HepG2 (cell line): Measurements from ENCODE around the gene FUOM. TPM values are rescaled to one million over a fixed set of nuclear protein-coding genes. Genes with fewer than 3 reads are reported as not detected.
A peak's percentile ranks its signal among the peaks of the same experiment; 100 is the strongest.

Source experiments
- ASH2L ChIP-seq: fragments of 300-600, 200-600 bp; sonication (generic); IDR thresholded peaks from 2 replicates; pipeline ENCODE4 v1.7.0; 2017; ENCODE audit warnings: low read depth, mild to moderate bottlenecking, moderate library complexity, mixed read lengths, low read length; ENCODE audit not compliant: insufficient read length
- CBX5 ChIP-seq: sonication (generic); formaldehyde crosslinking; IDR thresholded peaks from 2 replicates; pipeline ENCODE4 v1.4.0; 2020; ENCODE audit warnings: missing genetic modification reagents, borderline replicate concordance
- DPF2 ChIP-seq: sonication (generic); formaldehyde crosslinking; IDR thresholded peaks from 2 replicates; pipeline ENCODE4 v1.4.0; 2020; ENCODE audit warnings: mild to moderate bottlenecking, low read depth, missing genetic modification reagents, borderline replicate concordance
- DR1 ChIP-seq: sonication (generic); formaldehyde crosslinking; IDR thresholded peaks from 2 replicates; pipeline ENCODE4 v1.8.0; 2021; ENCODE audit warnings: mild to moderate bottlenecking, missing genetic modification reagents, inconsistent platforms
- ETV6 ChIP-seq: sonication (generic); formaldehyde crosslinking; conservative IDR thresholded peaks from 2 replicates; pipeline ENCODE4 v1.4.0; 2020; ENCODE audit warnings: missing genetic modification reagents
- HDAC1 ChIP-seq: sonication (generic); formaldehyde crosslinking; IDR thresholded peaks from 2 replicates; pipeline ENCODE4 v1.5.1; 2020; ENCODE audit warnings: mild to moderate bottlenecking, missing genetic modification reagents
- HMG20B ChIP-seq: conservative IDR thresholded peaks from 2 replicates; pipeline ENCODE4 v1.6.1; 2016; ENCODE audit warnings: missing genetic modification reagents, missing compliant biosample characterization
- HNF4G ChIP-seq, 2 experiments: sonication (generic) in 1 of 2; formaldehyde crosslinking in 1 of 2; IDR thresholded peaks; 2 replicates each; pipeline versions ENCODE4 v1.4.0 to v1.6.1; 2011 to 2020; ENCODE audit warnings: borderline replicate concordance in 2 of 2, low read depth in 2 of 2, mild to moderate bottlenecking in 2 of 2, low read length in 1 of 2, missing genetic modification reagents in 1 of 2, moderate library complexity in 1 of 2
- KLF9 ChIP-seq: IDR thresholded peaks from 2 replicates; pipeline ENCODE4 v1.6.1; 2016; ENCODE audit warnings: low read depth
- MXI1 ChIP-seq: IDR thresholded peaks from 3 replicates; pipeline ENCODE4 v1.6.1; 2012; ENCODE audit warnings: low read depth, low read length, inconsistent platforms, borderline replicate concordance
- SIX4 ChIP-seq: sonication (generic); formaldehyde crosslinking; IDR thresholded peaks from 2 replicates; pipeline ENCODE4 v1.4.0; 2020; ENCODE audit warnings: missing genetic modification reagents
- TBX3 ChIP-seq: fragments of 450-650 bp; IDR thresholded peaks from 2 replicates; pipeline ENCODE4 v1.6.1; 2017; ENCODE audit warnings: antibody characterized with exemption, mild to moderate bottlenecking, inconsistent platforms, borderline replicate concordance
- ZNF260 ChIP-seq: sonication (generic); formaldehyde crosslinking; IDR thresholded peaks from 2 replicates; pipeline ENCODE4 v1.4.0; 2020; ENCODE audit warnings: missing genetic modification reagents, low read depth, mild to moderate bottlenecking, borderline replicate concordance
- ZNF530 ChIP-seq: sonication (generic); formaldehyde crosslinking; IDR thresholded peaks from 2 replicates; pipeline ENCODE4 v1.5.0; 2020; ENCODE audit warnings: low read depth, mild to moderate bottlenecking, missing genetic modification reagents
- ZNF567 ChIP-seq: sonication (generic); formaldehyde crosslinking; IDR thresholded peaks from 2 replicates; pipeline ENCODE4 v1.8.1; 2023; ENCODE audit warnings: mild to moderate bottlenecking, missing genetic modification reagents, borderline replicate concordance
- polyA plus RNA-seq, 8 experiments: library from polyadenylated mRNA; depleted of rRNA in 3 of 8; stranded (reverse) in 7 of 8; unstranded in 1 of 8; fragments of >200 nt; fragmentation: Illumina TruSeq in 4 of 8; extraction: Trizol in 4 of 8; gene quantifications; 2 replicates each; pipeline versions ENCODE4 v1.2.1 to v1.2.3, GENCODE V29; 2011 to 2016; ENCODE audit warnings: low read depth in 4 of 8, missing spikeins in 1 of 8, mixed read lengths in 1 of 8; ENCODE audit not compliant: insufficient read depth in 1 of 8
- total RNA-seq, 5 experiments: library from RNA; depleted of rRNA; stranded (reverse); fragments of >200 nt; fragmentation: Illumina TruSeq; extraction: Trizol; gene quantifications; 2 replicates each; pipeline ENCODE4 v1.2.3, GENCODE V29; 2016; ENCODE audit warnings: low read depth in 1 of 5
- TF ChIP-seq, protein P1 (sequence below): sonication (generic); formaldehyde crosslinking; IDR thresholded peaks from 2 replicates; pipeline ENCODE4 v1.8.1; 2023; ENCODE audit warnings: mild to moderate bottlenecking, moderate library complexity, missing genetic modification reagents
- TF ChIP-seq, protein P2 (sequence below): sonication (generic); formaldehyde crosslinking; IDR thresholded peaks from 2 replicates; pipeline ENCODE4 v1.4.0; 2020; ENCODE audit warnings: missing genetic modification reagents
- TF ChIP-seq, protein P3 (sequence below): sonication (generic); formaldehyde crosslinking; IDR thresholded peaks from 2 replicates; pipeline ENCODE4 v1.4.0; 2020; ENCODE audit warnings: missing genetic modification reagents
- TF ChIP-seq, protein P4 (sequence below): sonication (generic); formaldehyde crosslinking; IDR thresholded peaks from 2 replicates; pipeline ENCODE4 v1.4.0; 2020; ENCODE audit warnings: missing genetic modification reagents
- TF ChIP-seq, protein P5 (sequence below): IDR thresholded peaks from 2 replicates; pipeline ENCODE4 v1.6.1; 2012; ENCODE audit warnings: low read length, improper control_type of control experiment

The FUOM gene
- total and polyA plus RNA-seq, 2 of the 13 experiments (the other 11 are each of a cell fraction or from before 2014, with no cell fraction given): 27.5 to 60.4 TPM

DNA sequence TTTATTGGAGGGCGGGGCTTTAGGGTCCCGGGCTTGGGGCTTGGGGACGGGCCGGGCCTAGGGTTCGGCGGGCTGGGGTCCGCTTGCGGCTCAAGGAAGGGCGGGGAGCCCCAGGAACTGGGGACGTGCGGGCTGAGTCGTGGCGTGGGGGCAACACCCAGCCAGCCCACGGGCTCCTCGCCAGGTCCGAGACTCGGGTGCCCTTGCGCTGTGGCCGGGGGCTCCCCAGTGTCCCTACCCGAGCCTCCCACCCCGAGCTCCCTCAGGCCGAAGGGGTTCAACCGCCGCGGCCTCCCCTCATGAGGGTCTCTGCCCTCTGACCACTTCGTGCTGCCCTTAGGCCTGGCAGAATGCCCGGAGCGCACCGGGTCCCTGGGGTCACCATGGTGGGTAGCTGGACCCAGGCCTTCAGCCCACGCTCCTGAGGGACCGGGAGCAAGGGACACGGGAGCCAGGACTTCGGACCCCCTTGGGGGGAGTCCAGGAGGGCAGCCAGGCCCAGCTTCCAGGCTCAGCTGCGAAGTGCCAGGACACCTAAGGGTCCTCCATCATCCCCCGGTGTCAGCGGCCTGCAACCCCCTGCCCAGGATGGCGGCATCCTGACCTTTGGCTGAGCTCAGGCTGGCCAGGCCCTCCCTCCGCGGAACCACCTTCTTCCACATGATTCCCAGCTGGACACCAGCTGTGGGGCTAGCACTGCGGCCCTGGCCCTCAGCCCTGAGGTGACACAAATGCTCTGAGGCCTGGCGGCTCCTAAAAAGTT is 524 bp upstream of the FUOM start (continued):
- no peak for TF ChIP-seq ZNF530 (CRISPR knock-in tag)
- no peak for TF ChIP-seq CBX5 (CRISPR knock-in tag)
- TF ChIP-seq, protein P1, sequence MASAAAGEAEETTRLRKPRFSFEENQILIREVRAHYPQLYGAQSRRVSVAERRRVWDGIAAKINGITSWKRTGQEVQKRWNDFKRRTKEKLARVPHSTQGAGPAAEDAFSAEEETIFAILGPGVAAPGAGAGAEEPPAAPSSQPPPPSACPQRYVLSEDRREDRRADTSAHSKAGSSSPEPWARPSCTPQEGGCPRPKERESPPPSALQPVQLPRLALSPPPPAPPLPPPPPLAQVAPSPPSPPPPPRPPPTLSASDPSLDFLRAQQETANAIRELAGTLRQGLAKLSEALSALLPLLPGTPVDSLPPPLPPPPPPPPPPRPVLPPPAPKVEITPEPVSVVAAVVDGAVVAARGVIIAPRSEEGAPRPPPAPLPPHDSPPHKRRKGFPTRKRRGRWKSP: no peak
- 0 out of 2 replicates have a peak, but pooled peaks have one; percentile 30 for TF ChIP-seq HNF4G (IDR thresholded peaks at IDR 0.05; ENCODE audit: borderline replicate concordance, low read depth, low read length)
- no peak for TF ChIP-seq HNF4G (CRISPR knock-in tag; IDR thresholded peaks at IDR 0.05; ENCODE audit: borderline replicate concordance, low read depth)
- TF ChIP-seq MXI1: peak; percentile 34; the same call in 1 of the 3 replicates
- TF ChIP-seq, protein P2, sequence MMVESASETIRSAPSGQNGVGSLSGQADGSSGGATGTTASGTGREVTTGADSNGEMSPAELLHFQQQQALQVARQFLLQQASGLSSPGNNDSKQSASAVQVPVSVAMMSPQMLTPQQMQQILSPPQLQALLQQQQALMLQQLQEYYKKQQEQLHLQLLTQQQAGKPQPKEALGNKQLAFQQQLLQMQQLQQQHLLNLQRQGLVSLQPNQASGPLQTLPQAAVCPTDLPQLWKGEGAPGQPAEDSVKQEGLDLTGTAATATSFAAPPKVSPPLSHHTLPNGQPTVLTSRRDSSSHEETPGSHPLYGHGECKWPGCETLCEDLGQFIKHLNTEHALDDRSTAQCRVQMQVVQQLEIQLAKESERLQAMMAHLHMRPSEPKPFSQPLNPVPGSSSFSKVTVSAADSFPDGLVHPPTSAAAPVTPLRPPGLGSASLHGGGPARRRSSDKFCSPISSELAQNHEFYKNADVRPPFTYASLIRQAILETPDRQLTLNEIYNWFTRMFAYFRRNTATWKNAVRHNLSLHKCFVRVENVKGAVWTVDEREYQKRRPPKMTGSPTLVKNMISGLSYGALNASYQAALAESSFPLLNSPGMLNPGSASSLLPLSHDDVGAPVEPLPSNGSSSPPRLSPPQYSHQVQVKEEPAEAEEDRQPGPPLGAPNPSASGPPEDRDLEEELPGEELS (CRISPR knock-in tag): no peak
- peak; percentile 50; the same call in 1 of the 2 replicates for TF ChIP-seq ZNF567
- no peak for TF ChIP-seq HMG20B (CRISPR knock-in tag)
- TF ChIP-seq, protein P3, sequence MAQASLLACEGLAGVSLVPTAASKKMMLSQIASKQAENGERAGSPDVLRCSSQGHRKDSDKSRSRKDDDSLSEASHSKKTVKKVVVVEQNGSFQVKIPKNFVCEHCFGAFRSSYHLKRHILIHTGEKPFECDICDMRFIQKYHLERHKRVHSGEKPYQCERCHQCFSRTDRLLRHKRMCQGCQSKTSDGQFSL (CRISPR knock-in tag): no peak
- TF ChIP-seq HDAC1 (CRISPR knock-in tag): peak; percentile 82
- 0 out of 2 replicates have a peak, but pooled peaks have one; percentile 40 for TF ChIP-seq ETV6
- TF ChIP-seq SIX4 (CRISPR knock-in tag): no peak
- TF ChIP-seq KLF9 (CRISPR knock-in tag): no peak
- no peak for TF ChIP-seq ZNF260 (CRISPR knock-in tag)
- no peak for TF ChIP-seq ASH2L
- TF ChIP-seq, protein P4, sequence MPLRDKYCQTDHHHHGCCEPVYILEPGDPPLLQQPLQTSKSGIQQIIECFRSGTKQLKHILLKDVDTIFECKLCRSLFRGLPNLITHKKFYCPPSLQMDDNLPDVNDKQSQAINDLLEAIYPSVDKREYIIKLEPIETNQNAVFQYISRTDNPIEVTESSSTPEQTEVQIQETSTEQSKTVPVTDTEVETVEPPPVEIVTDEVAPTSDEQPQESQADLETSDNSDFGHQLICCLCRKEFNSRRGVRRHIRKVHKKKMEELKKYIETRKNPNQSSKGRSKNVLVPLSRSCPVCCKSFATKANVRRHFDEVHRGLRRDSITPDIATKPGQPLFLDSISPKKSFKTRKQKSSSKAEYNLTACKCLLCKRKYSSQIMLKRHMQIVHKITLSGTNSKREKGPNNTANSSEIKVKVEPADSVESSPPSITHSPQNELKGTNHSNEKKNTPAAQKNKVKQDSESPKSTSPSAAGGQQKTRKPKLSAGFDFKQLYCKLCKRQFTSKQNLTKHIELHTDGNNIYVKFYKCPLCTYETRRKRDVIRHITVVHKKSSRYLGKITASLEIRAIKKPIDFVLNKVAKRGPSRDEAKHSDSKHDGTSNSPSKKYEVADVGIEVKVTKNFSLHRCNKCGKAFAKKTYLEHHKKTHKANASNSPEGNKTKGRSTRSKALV (CRISPR knock-in tag): 0 out of 2 replicates have a peak, but pooled peaks have one; percentile 14
- TF ChIP-seq, protein P5, sequence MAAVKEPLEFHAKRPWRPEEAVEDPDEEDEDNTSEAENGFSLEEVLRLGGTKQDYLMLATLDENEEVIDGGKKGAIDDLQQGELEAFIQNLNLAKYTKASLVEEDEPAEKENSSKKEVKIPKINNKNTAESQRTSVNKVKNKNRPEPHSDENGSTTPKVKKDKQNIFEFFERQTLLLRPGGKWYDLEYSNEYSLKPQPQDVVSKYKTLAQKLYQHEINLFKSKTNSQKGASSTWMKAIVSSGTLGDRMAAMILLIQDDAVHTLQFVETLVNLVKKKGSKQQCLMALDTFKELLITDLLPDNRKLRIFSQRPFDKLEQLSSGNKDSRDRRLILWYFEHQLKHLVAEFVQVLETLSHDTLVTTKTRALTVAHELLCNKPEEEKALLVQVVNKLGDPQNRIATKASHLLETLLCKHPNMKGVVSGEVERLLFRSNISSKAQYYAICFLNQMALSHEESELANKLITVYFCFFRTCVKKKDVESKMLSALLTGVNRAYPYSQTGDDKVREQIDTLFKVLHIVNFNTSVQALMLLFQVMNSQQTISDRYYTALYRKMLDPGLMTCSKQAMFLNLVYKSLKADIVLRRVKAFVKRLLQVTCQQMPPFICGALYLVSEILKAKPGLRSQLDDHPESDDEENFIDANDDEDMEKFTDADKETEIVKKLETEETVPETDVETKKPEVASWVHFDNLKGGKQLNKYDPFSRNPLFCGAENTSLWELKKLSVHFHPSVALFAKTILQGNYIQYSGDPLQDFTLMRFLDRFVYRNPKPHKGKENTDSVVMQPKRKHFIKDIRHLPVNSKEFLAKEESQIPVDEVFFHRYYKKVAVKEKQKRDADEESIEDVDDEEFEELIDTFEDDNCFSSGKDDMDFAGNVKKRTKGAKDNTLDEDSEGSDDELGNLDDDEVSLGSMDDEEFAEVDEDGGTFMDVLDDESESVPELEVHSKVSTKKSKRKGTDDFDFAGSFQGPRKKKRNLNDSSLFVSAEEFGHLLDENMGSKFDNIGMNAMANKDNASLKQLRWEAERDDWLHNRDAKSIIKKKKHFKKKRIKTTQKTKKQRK: no peak
- TF ChIP-seq DR1 (CRISPR knock-in tag): no peak
- no peak for TF ChIP-seq DPF2 (CRISPR knock-in tag)
- no peak for TF ChIP-seq TBX3
